Activated naive CD4-positive, alpha-beta T cell treated with anti-CD3 and anti-CD28 coated beads, Interleukin-2, amount 50 U/mL, for 72 hours (primary cell): ENCODE measurements around the gene LGR6. TPM values are rescaled to one million over a fixed set of nuclear protein-coding genes. Genes with fewer than 3 reads are reported as not detected.
A peak's percentile ranks its signal among the peaks of the same experiment; 100 is the strongest.
"Not testable (repeated sequence)": the region's sequence is repeated elsewhere in the genome, so short reads cannot be mapped to it uniquely, and the experiment has no call there.

Source experiments
- ATAC-seq, 2 donors: fragments of 150-1000 bp; cut with Tn5 transposase; 2 replicates each; pipeline ENCODE4 v1.10.0; 2021; ENCODE audit warnings: mild to moderate bottlenecking in 2 of 2, moderate library complexity in 2 of 2
- DNase-seq, 2 donors: peaks; one replicate each; pipeline ENCODE4 v3.0.0; 2021 to 2022; ENCODE audit warnings: low spot score in 2 of 2
- H3K27ac Mint-ChIP-seq, 2 donors: one replicate each; pipeline ENCODE4 v1.8.0; 2022; ENCODE audit warnings: mild to moderate bottlenecking in 2 of 2, mixed read lengths in 2 of 2
- H3K36me3 Mint-ChIP-seq, 2 donors: one replicate each; pipeline ENCODE4 v1.8.0; 2022; ENCODE audit warnings: mixed read lengths in 2 of 2
- H3K9me3 Mint-ChIP-seq, 2 donors: one replicate each; pipeline ENCODE4 v1.8.0; 2022; ENCODE audit warnings: mixed read lengths in 2 of 2
- total RNA-seq, 2 donors: library from RNA; stranded (reverse); gene quantifications; one replicate each; pipeline ENCODE4 v1.2.3, GENCODE V29; 2022

The LGR6 gene
- total RNA-seq, 2 donors from 2014 or later = 0.14 TPM

DNA sequence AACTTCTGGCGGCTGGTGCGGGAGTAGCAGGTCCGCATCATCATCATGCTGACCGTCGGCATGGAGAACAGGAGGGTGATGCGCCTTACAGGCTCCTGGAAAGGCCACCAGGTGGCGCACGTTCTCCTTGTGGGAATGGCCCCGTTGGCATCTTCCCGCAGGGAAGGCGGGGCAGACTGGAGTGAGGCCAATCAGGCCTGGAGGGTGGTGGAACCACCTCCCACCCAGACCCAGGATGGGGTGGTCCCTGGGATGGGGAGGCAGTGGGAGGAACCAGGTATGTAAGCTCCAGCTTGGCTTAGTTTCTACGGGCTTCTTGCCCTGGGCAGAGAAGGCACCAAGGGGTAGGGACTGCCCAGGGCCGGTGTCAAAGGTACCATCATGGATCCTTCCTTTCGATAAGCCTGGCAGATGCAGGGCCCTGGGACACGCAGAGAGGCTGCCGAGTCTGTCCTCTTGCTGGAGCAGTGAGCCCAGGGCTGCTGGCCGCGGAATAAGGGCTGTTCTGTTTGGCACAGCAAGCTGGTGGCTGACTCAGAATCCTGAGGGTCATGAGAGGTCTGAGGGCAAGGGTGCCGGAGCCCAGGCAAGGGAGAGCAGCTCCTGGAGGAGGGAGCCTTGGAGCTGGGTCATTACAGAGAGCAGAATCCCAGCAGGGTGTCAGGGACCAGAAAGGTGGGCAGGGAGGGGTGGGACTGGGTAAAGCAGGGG lies 8.7 kb upstream of the LGR6 start:
- H3K27ac Mint-ChIP-seq = no peak overlapping the region
- peak; percentile 76 to 81 for ATAC-seq
- no peaks in the 10 kb centered on the region for H3K36me3 Mint-ChIP-seq
- H3K9me3 Mint-ChIP-seq = no peaks in the 10 kb centered on the region
- DNase-seq = peak in 1 of 2 donors; percentile 79

DNA sequence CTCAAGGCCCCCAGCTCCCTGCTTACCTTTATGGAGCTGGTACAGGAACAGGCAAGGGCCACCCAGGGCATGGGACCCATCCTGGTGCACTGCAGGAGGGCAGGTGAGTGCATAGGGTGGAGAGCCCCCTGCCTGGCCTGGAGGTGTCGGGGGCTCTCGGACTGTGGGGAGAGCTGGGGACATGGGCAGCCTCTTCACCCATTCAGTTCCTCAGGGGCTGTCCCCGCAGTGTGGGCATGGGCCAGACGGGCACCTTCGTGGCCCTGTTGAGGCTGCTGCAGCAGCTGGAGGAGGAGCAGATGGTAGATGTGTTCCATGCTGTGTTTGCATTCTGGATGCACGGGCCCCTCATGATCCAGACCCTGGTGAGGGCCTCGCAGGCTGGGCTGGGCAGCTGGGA lies 7.3 kb upstream of the LGR6 start:
- no peaks in the 10 kb centered on the region for H3K36me3 Mint-ChIP-seq
- H3K27ac Mint-ChIP-seq = no peak overlapping the region
- no peak for ATAC-seq

DNA sequence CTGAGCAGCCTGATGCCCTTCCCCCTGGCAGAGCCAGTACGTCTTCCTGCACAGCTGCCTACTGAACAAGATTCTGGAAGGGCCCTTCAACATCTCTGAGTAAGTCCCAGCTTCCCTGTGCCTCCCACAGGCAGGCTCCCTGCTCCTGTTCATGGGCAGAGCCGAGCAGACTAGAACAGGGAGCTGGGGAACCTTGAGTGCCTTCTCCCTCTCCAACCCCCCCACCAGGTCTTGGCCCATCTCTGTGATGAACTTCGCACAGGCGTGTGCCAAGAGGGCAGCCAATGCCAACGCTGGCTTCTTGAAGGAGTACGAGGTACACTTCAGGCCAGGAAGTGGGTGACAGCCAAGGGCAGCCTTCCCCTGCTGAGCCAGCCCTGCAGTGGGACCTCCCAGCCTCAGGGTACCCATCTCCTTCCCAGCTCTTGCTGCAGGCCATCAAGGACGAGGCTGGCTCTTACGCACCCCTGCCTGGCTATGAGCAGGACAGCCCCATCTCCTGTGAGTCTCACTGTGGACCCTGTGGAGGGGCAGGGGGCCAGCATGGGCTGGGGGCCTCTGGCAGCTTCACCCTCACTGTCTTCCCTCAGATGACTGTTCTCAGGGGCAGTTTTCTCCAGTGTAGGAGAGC lies 6.4 kb upstream of the LGR6 start:
- Mint-ChIP-seq H3K9me3 (no peaks in the 10 kb centered on the region), H3K36me3 (no peaks in the 10 kb centered on the region), H3K27ac (no peak overlapping the region)
- ATAC-seq (no peak), DNase-seq (no peak)

More for the DNA sequence above, 7.3 kb upstream of the LGR6 start:
- H3K9me3 Mint-ChIP-seq = no peaks in the 10 kb centered on the region
- no peak for DNase-seq

DNA sequence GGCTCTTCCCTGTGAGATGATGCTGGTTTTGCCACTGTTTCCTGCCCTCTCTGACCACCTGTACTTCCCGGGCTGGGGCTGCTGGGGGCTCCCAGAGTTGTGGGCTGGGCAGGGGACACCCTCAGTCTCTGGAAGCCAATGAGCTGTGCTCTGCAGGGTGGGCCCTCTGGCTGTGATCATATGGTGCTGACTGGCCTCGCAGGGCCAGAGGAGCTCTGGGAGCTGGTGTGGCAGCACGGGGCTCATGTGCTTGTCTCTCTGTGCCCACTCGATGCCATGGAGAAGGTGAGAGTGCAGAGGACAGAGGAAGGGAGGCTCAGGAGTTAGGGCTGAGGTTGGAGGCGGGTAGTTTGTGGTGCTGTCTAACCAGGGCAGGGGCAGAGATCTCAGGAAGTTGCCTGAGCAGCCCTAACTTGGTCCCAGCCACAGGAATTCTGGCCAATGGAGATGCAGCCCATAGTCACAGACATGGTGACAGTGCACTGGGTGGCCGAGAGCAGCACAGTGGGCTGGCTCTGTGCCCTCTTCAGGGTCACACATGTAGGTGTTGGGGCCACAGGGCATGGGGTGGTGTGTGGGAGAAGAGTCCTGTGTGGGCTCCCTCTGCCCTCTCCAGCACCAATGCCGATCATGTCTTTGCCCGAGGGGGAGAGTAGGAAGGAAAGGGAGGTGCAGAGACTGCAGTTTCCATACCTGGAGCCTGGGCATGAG lies 5.7 kb upstream of the LGR6 start:
- no peak for DNase-seq
- Mint-ChIP-seq H3K36me3 (no peaks in the 10 kb centered on the region), H3K27ac (no peak overlapping the region), H3K9me3 (no peaks in the 10 kb centered on the region)
- ATAC-seq = no peak

DNA sequence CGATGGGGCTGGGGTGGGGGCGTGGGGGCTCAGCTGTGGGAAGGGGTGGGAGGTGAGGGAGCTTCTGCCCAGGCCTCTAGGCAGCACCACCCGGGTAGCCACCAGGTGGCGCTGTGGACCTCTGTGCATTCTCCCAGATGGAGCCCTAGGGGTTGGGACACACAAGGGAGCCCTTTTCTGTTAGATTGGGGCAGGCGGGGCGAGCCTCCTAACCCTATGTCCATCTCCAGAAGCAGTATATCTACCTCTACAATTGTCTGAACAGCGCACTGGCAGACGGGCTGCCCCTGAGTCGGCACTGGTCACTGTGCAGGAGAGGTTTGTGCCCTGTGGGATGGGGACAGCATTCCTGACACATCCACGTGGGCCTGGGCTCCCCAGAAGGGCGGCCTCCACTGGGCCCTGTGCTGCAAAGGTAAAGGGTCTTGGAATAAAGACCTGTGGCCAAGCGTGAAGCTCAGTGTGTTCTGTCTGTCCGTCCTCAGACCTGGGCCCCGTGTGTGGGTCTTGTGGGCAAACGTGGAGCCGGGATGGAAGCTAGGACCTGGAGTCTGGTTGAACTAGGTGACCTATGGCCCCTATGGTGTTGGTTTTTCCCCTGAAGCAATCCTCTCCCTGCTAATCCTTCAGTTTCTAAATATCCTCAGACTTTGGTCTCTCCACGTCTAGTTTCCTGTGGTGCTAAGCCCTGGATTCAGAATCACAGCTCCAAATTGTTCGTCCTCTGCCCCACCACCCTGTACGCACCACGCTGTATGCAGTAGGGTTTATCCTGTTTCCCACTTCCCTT lies 4.4 kb upstream of the LGR6 start:
- DNase-seq (peak in 1 of 2 donors; percentile 88), ATAC-seq (peak; percentile 72 to 76)
- H3K27ac Mint-ChIP-seq = no peak overlapping the region
- H3K36me3 Mint-ChIP-seq = no peaks in the 10 kb centered on the region
- H3K9me3 Mint-ChIP-seq = no peaks in the 10 kb centered on the region

DNA sequence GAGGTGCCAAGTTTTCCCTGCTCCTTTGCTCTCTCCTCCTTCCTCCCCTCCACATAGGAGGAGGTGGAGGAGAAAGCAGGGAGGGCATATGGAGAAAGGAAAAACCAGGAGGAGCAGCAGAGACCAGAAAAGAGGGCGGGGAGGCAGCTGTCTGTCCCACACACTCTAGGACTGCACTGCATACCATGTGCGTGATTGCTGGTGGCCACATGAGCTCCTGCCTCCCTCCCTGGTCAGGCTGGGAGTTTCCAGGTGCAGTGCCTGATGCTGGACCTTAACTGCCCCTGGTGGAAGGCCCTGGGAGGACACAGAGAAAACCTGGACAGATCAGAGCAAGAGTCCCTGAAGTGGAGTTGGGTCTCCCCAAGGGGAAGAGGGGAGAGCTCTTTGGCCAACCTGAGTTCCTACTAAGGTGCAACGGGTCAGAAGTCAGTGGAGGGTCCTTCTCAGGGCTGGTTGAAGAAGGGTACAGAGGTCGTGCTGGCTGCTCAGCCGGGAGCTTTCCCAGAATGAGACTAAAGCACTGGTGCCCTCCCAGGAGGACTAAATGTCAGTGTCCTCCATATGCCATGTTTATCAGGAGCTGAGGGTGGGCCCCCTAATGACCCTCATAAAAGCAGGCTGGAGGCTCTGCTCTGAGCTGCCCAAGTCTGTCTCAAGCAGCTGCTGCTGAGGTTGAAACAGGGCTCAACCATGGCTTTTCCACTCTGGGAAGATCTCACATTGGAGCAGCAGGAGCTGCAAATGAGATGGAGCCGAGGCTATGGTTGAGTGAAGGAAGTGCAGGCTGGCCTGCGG lies 3.5 kb upstream of the LGR6 start:
- DNase-seq = no peak
- H3K9me3 Mint-ChIP-seq = no peaks in the 10 kb centered on the region
- H3K27ac Mint-ChIP-seq = no peak overlapping the region
- no peaks in the 10 kb centered on the region for H3K36me3 Mint-ChIP-seq
- ATAC-seq = no peak

DNA sequence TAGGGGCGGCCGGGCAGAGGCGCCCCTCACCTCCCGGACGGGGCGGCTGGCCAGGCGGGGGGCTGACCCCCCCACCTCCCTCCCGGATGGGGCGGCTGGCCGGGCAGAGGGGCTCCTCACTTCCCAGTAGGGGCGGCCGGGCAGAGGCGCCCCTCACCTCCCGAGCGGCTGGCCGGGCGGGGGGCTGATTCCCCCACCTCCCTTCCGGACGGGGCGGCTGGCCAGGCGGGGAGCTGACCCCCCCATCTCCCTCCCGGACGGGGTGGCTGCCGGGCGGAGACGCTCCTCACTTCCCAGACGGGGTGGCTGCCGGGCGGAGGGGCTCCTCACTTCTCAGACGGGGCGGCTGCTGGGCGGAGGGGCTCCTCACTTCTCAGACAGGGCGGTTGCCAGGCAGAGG lies 2.2 kb upstream of the LGR6 start:
- H3K9me3 Mint-ChIP-seq, ATAC-seq, DNase-seq, H3K36me3 Mint-ChIP-seq, H3K27ac Mint-ChIP-seq: not testable (repeated sequence)

DNA sequence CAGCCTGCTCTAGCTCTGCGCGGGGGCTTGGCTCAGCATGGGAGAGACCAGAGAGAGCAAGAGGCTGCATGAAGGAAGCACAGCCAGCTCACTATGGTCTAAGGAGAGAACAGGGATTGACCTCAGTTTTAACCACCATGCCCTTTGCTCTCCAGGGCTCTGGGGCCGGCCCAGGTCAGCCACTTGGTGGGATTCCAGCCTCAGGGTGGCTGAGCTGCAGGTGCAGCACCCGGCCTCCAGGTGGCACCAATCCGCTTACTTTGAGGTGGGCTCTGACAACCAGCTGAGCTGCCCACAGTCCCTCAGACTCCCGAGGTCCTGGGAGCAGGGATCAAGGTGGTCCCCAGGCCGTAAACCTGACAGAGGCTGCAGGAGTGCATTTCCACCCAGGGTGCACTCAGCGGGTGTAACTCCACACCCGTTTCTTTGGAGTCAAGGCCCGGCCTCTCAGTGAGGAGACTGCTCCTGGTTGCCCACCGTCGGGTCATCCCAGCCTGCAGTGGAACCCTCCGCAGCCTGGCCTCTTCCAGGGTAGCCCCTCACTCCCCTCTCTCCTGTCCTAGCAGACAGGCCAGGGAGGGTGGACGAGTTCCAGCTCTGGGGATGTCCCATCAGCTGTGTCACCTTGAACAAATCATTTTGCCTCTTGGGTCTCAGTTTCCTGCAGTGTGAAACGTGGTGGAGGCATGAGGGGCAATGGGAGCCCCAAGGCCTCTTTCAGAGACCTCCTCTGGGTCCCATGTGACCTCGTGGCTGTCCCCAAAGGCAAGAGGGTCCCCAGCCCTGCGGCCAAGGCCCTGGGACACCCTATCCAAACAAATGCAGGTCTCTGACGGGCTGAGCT lies 607 bp upstream of the LGR6 start:
- DNase-seq (peak in 1 of 2 donors; percentile 69), ATAC-seq (peak; percentile 48 to 58)
- no peak overlapping the region for H3K27ac Mint-ChIP-seq
- H3K9me3 Mint-ChIP-seq = no peaks in the 10 kb centered on the region
- H3K36me3 Mint-ChIP-seq = no peaks in the 10 kb centered on the region

DNA sequence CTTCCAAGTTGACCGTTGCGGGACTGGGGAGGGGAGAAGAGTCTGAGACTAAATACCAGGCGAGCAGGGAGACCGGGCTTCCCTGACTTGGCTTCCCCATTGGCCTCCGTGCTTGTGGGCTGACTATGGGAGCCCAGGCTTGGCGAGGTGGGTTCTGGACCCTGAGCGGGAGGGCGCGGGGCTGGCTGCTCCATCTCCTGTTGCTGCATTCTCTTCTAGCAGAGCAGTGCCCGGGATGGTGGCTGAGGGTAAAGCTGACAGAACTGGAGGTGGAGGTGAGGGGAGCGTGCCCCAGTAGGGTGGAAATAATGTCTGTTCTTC lies 689 bp downstream of the LGR6 start:
- ATAC-seq (no peak), DNase-seq (no peak)
- Mint-ChIP-seq H3K27ac (no peak overlapping the region), H3K9me3 (no peaks in the 10 kb centered on the region), H3K36me3 (no peaks in the 10 kb centered on the region)

DNA sequence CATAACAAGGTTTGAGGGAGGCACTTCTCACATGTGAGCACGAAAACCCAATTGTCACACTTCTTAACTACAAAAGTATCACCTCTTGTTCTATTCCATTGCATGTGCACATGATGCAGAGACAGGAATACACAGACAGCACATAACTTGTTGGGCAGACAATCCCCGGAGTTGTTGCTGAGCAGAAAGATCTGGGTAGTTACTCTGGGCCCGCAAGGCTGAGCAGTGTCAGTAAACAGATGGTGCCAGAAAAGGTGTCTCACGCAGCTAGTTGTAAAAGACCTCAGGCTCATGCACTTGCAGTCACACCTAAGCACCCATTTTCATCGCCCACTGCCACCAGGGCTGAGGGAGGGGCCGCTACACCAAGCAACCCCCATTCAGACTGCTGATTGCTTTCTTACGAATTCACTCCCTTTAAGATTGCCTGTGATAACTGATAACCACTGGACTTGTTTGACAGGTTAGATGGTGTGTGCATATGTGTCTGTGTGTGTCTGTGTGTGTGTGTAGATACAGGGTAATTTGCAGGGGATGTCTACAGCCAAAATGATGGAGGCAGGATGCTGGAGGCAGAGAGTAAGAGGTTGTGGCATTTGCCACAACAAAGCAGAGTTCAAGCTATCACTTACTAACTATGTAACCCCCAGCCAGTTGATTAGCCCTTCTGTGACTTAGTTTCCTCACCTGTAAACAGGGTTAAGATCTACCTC lies 4.2 kb downstream of the LGR6 start:
- no peaks in the 10 kb centered on the region for H3K36me3 Mint-ChIP-seq
- no peaks in the 10 kb centered on the region for H3K9me3 Mint-ChIP-seq
- H3K27ac Mint-ChIP-seq = no peak overlapping the region
- ATAC-seq (no peak), DNase-seq (no peak)

DNA sequence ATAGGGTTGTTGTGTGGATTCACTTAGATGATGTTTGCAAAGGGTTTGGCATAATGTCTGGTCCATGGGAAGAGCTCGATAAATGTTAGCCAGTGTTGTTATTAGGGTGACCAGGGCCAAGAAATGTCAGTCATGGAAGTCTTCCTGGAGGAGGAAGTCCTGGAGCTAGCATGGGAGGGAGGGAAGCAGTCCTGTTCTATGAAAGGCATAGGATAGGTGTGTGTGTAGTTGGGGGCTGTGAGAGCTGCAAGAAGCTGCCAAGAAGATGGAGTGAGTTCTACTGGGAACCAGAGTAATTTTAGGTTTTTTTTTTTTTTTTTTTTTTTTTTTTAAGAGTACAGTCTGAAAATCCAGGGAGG lies 4.7 kb downstream of the LGR6 start:
- no peaks in the 10 kb centered on the region for H3K9me3 Mint-ChIP-seq
- no peak for ATAC-seq
- peak overlapping the region in 1 of 2 donors; percentile 1 for H3K27ac Mint-ChIP-seq
- no peaks in the 10 kb centered on the region for H3K36me3 Mint-ChIP-seq
- DNase-seq = no peak

DNA sequence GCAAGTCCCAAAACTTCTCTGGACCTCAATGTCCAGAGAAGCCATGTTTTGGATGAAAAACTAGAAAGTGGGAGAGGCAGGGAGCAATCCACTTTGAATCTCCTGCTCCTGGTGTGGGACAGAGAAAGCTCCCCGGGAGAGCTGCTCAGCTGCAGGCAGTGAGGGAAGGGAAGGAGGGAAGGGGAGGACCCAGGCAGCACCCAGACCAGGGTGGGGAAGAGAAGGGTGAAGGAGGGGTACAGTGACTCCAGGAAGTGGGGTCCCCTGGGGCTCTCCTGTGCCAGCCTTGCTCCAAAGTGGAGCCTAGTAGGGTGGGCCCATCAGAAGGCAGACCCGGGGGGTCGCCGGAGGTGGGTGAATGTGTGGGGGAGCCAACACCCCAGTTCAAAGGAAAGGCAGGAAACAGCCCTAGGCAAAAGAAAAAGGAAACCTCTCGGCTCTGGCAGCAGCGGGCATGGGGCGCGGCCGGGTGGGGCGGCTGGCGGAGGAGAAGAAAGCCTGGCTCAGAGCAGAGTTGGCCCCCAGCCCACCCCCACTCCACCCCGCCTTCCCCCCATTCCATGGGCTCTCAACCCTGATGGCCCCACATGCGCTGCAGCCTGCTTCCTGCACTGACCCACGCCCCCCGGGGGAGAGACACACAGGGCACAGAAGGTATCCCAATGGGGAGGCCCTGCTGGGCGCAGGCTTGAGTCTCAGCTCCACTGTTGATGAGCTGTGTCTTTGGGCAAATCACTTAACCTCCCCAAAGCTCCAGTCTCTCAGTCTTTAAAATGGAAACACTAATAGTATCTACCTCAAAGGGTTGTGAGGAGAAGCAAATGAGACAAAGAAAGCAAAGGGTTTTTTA lies 5.7 kb downstream of the LGR6 start:
- Mint-ChIP-seq H3K9me3 (no peaks in the 10 kb centered on the region), H3K27ac (peak overlapping the region in 1 of 2 donors; percentile 1), H3K36me3 (no peaks in the 10 kb centered on the region)
- no peak for DNase-seq
- ATAC-seq = no peak

DNA sequence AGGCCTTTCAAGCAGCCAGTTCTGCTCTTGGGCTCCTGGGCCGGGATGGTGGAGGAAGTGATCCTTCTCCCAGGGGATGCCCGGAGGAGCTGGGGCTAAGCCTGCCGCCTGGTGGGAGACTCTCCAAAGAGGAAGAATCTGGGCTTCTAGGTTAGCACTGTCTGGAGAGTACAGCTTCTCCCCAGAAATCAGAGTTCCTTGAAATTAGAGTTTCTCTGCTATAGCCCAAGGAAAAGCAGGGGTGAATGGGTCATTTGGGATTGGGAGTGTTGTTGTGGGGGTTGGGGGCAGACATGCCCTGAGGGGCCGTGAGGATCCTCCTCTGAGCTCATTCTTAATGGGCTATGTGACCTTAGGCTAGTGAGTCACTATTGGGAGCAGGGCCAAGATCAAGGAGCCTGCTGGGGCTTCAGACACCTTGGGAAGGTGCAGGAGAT lies 6.5 kb downstream of the LGR6 start:
- Mint-ChIP-seq H3K36me3 (no peaks in the 10 kb centered on the region), H3K9me3 (no peaks in the 10 kb centered on the region), H3K27ac (no peak overlapping the region)
- ATAC-seq (no peak), DNase-seq (no peak)

DNA sequence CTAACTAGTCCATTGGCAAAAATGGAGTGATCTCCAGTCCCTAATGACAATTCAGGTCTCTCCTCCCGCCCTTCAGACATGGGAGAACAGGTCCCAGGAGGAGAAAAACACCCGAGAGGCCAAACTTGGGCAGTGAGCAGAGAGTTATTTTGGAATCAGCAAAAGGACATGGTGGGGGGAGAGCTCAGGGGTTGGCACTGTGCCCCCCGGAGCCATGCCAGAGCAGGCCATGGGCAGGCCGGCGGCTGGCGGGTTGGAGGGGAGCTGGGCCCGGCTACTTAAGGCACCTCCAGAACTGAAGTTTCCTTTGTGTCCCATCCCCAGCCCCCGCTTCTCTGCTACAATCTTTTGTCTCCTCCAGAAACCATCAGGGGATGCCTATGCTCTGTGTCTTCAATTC lies 7.1 kb downstream of the LGR6 start:
- H3K9me3 Mint-ChIP-seq = no peaks in the 10 kb centered on the region
- no peaks in the 10 kb centered on the region for H3K36me3 Mint-ChIP-seq
- ATAC-seq (no peak), DNase-seq (no peak)
- no peak overlapping the region for H3K27ac Mint-ChIP-seq
